ENCODE data around the gene IL10RA.
"Not testable (repeated sequence)": the region's sequence is repeated elsewhere in the genome, so short reads cannot be mapped to it uniquely, and the experiment has no call there.

IL10RA gene

GRCh38 chr11:118005224-118006152 is 19.3 kb downstream of the IL10RA start:
- peak overlapping the region; percentile 95 for H3K27ac ChIP-seq (ENCODE audit: low read length)
- peak overlapping the region; percentile 44; the same call in 1 of the 2 replicates for H3K4me2 ChIP-seq (ENCODE audit: low read length)
- H4K20me1 ChIP-seq (ENCODE audit: insufficient read depth, low read length), result no peaks in the 10 kb centered on the region
- H3K27me3 ChIP-seq (ENCODE audit: low read depth, low read length), result no peaks in the 10 kb centered on the region
- H3K36me3 ChIP-seq (replicated peaks; ENCODE audit: low read depth, low read length), result peaks cover 37% of the 10 kb centered on the region
- H3K9me3 ChIP-seq (ENCODE audit: insufficient read depth, low read length), result no peaks in the 10 kb centered on the region
- TF ChIP-seq CTCF (IDR thresholded peaks at IDR 0.05; ENCODE audit: low read depth, low read length), result peak; percentile 19; the same call in 1 of the 2 replicates
- no peak for TF ChIP-seq EZH2phosphoT487 (IDR thresholded peaks at IDR 0.05; ENCODE audit: low read depth)
- peaks cover 91% of the 10 kb centered on the region for H3K4me1 ChIP-seq (ENCODE audit: low read length)
- peak overlapping the region; percentile 97; the same call in 1 of the 2 replicates for H3K9ac ChIP-seq (ENCODE audit: low read length)
- H3K4me3 ChIP-seq (ENCODE audit: low read length), result no peak overlapping the region
- peaks cover 4% of the 10 kb centered on the region; the same call in 1 of the 2 replicates for H3K79me2 ChIP-seq (ENCODE audit: low read length)
- H2AFZ ChIP-seq (ENCODE audit: low read depth, low read length), result no peak overlapping the region

GRCh38 chr11:118006153-118006534 is 19.9 kb downstream of the IL10RA start:
- Histone ChIP-seq H3K4me2 (ENCODE audit: low read length) (peak overlapping the region; percentile 44), H3K27me3 (ENCODE audit: low read depth, low read length) (no peaks in the 10 kb centered on the region)

GRCh38 chr11:118007040-118007439 is 20.8 kb downstream of the IL10RA start:
- Histone ChIP-seq H3K4me3 (ENCODE audit: low read length) (no peak overlapping the region), H3K4me1 (ENCODE audit: low read length) (peaks cover 90% of the 10 kb centered on the region), H3K79me2 (ENCODE audit: low read length) (no peaks in the 10 kb centered on the region), H3K9ac (ENCODE audit: low read length) (peak overlapping the region; percentile 97), H3K36me3 (replicated peaks; ENCODE audit: low read depth, low read length) (peaks cover 21% of the 10 kb centered on the region), H2AFZ (ENCODE audit: low read depth, low read length) (no peak overlapping the region), H3K27ac (ENCODE audit: low read length) (peak overlapping the region; percentile 95), H4K20me1 (ENCODE audit: insufficient read depth, low read length) (no peaks in the 10 kb centered on the region), H3K4me2 (ENCODE audit: low read length) (peak overlapping the region; percentile 44), H3K9me3 (ENCODE audit: insufficient read depth, low read length) (no peaks in the 10 kb centered on the region), H3K27me3 (ENCODE audit: low read depth, low read length) (no peaks in the 10 kb centered on the region)
- TF ChIP-seq EZH2phosphoT487 (IDR thresholded peaks at IDR 0.05; ENCODE audit: low read depth) (no peak), CTCF (IDR thresholded peaks at IDR 0.05; ENCODE audit: low read depth, low read length) (no peak)

More at GRCh38 chr11:118006153-118006534, 19.9 kb downstream of the IL10RA start:
- Histone ChIP-seq H3K79me2 (ENCODE audit: low read length) (no peaks in the 10 kb centered on the region), H4K20me1 (ENCODE audit: insufficient read depth, low read length) (no peaks in the 10 kb centered on the region), H2AFZ (ENCODE audit: low read depth, low read length) (no peak overlapping the region), H3K9me3 (ENCODE audit: insufficient read depth, low read length) (no peaks in the 10 kb centered on the region), H3K9ac (ENCODE audit: low read length) (peak overlapping the region; percentile 97; the same call in 1 of the 2 replicates), H3K4me1 (ENCODE audit: low read length) (peaks cover 90% of the 10 kb centered on the region), H3K36me3 (replicated peaks; ENCODE audit: low read depth, low read length) (peaks cover 30% of the 10 kb centered on the region), H3K27ac (ENCODE audit: low read length) (peak overlapping the region; percentile 95), H3K4me3 (ENCODE audit: low read length) (no peak overlapping the region)
- no peak for TF ChIP-seq CTCF (IDR thresholded peaks at IDR 0.05; ENCODE audit: low read depth, low read length)
- no peak for TF ChIP-seq EZH2phosphoT487 (IDR thresholded peaks at IDR 0.05; ENCODE audit: low read depth)

- not testable (repeated sequence) for H3K4me3 ChIP-seq (ENCODE audit: low read length); H3K79me2 ChIP-seq (ENCODE audit: low read length); H4K20me1 ChIP-seq (ENCODE audit: insufficient read depth, low read length); H2AFZ ChIP-seq (ENCODE audit: low read depth, low read length); H3K27me3 ChIP-seq (ENCODE audit: low read depth, low read length); H3K9me3 ChIP-seq (ENCODE audit: insufficient read depth, low read length)
- peaks cover 90% of the 10 kb centered on the region for H3K4me1 ChIP-seq (ENCODE audit: low read length)
- peak overlapping the region; percentile 97 for H3K9ac ChIP-seq (ENCODE audit: low read length)
- H3K4me2 ChIP-seq (ENCODE audit: low read length), result peak overlapping the region; percentile 44
- peaks cover 15% of the 10 kb centered on the region for H3K36me3 ChIP-seq (replicated peaks; ENCODE audit: low read depth, low read length)
- peak overlapping the region; percentile 95 for H3K27ac ChIP-seq (ENCODE audit: low read length)
These were observed 21.5 kb downstream of the IL10RA start for GRCh38 chr11:118007563-118008270.

All from OCI-LY3 (cell line).